ENCODE data around the gene GRIK4. TPM values are rescaled to one million over a fixed set of nuclear protein-coding genes. Genes with fewer than 3 reads are reported as not detected.

Gene GRIK4
- polyA plus RNA-seq, 1 of the 3 experiments (the other 2 are of a cell fraction): 0.03 TPM

- 52% methylated on average over 7 of the region's 7 CpGs for WGBS (ENCODE audit: low lambda C conversion rate)
- CTCF ChIA-PET: interaction anchor here (1.0 to 6.5 kb wide), 7 partner anchors 10 to 176 kb away, joined by 3 to 168 read pairs (median 19); partner anchors contain the start of gene GRIK4
Observed at GRCh38 chr11:120686516-120686915, 175.0 kb downstream of the GRIK4 start.

DNA sequence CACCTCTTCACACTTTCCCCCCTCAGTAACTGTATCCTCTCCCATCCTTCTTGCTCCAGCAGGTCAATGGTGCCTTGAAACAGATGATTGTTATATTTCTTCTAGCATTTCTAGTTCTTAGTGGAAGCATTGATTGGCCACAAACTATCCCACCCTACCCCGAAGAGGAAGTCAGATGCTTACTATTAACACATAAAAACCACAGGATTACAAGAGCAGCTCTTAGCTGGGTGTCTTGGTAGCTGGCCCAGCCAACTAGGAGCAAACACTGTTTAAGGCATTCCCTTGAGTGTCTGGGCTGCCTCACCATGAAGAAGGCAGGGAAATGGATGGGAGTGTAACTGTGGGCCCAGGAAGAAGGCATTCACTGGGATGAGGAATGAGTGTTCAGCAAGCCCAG is 176.6 kb downstream of the GRIK4 start:
- ChIA-PET POLR2A (no interaction called here), CTCF (no interaction called here)
- Histone ChIP-seq H3K9me2 (no peaks in the 10 kb centered on the region), H3K4me3 (ENCODE audit: low read depth in 2 of 2, low read length in 1 of 2) (no peak overlapping the region), H3K27ac (ENCODE audit: low read depth in 2 of 2, low read length in 1 of 2) (no peak overlapping the region), H3F3A (replicated peaks; ENCODE audit: insufficient read depth) (no peaks in the 10 kb centered on the region), H3K4me2 (no peak overlapping the region), H3K9ac (no peak overlapping the region), H3K36me3 (replicated peaks in 1 of 2; ENCODE audit: control insufficient read depth in 1 of 2, insufficient read depth in 2 of 2, low read length in 1 of 2) (no peaks in the 10 kb centered on the region), H3K4me1 (ENCODE audit: control insufficient read depth in 1 of 2, insufficient read depth in 2 of 2, low read depth in 1 of 2, low read length in 1 of 2) (no peaks in the 10 kb centered on the region; a peak in 1 of 4 replicates), H4K20me1 (ENCODE audit: insufficient read depth) (peaks cover 3% of the 10 kb centered on the region; the same call in 1 of the 2 replicates), H3K79me2 (ENCODE audit: insufficient read depth) (no peaks in the 10 kb centered on the region), H3K9me3 (no peaks in the 10 kb centered on the region), H2AFZ (ENCODE audit: low read depth) (no peak overlapping the region), H3K27me3 (ENCODE audit: insufficient read depth) (peaks cover 8% of the 10 kb centered on the region; the same call in 1 of the 2 replicates)
- WGBS (ENCODE audit: low lambda C conversion rate): 56% methylated on average over 1 of the region's 1 CpG
- no peak for DNase-seq
- TF ChIP-seq, protein P1, sequence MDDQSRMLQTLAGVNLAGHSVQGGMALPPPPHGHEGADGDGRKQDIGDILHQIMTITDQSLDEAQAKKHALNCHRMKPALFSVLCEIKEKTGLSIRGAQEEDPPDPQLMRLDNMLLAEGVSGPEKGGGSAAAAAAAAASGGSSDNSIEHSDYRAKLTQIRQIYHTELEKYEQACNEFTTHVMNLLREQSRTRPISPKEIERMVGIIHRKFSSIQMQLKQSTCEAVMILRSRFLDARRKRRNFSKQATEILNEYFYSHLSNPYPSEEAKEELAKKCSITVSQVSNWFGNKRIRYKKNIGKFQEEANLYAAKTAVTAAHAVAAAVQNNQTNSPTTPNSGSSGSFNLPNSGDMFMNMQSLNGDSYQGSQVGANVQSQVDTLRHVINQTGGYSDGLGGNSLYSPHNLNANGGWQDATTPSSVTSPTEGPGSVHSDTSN (IDR thresholded peaks at IDR 0.05): no peak
- TF ChIP-seq EZH2phosphoT487 (IDR thresholded peaks at IDR 0.05; ENCODE audit: borderline replicate concordance, low read depth): no peak
- no peak for TF ChIP-seq FOSL2 (IDR thresholded peaks at IDR 0.05; ENCODE audit: borderline replicate concordance, low read depth)
- no peak for TF ChIP-seq SIN3A (IDR thresholded peaks at IDR 0.05; ENCODE audit: borderline replicate concordance, low read depth, low read length)
- TF ChIP-seq GATA2 (CRISPR knock-in tag; IDR thresholded peaks at IDR 0.05): no peak
- TF ChIP-seq FOXJ3 (CRISPR knock-in tag; IDR thresholded peaks at IDR 0.05): no peak
- TF ChIP-seq TCF12 (IDR thresholded peaks at IDR 0.05): no peak
- TF ChIP-seq IRF3 (IDR thresholded peaks at IDR 0.05; ENCODE audit: low read depth, low read length): no peak
- no peak for TF ChIP-seq RFX5 (IDR thresholded peaks at IDR 0.05; ENCODE audit: low read length)
- TF ChIP-seq YY1 (IDR thresholded peaks at IDR 0.05; ENCODE audit: low read depth): no peak
- TF ChIP-seq JUND (IDR thresholded peaks at IDR 0.05): no peak

More at GRCh38 chr11:120686516-120686915, 175.0 kb downstream of the GRIK4 start:
- peaks cover 0 to 2% of the 10 kb centered on the region in 2 experiments; a peak in 1 of 4 replicates for H3K4me1 ChIP-seq (ENCODE audit: control insufficient read depth in 1 of 2, insufficient read depth in 2 of 2, low read depth in 1 of 2, low read length in 1 of 2)
- no peaks in the 10 kb centered on the region for H3K36me3 ChIP-seq (replicated peaks in 1 of 2; ENCODE audit: control insufficient read depth in 1 of 2, insufficient read depth in 2 of 2, low read length in 1 of 2)
- H3K9ac ChIP-seq: no peak overlapping the region
- H3K9me3 ChIP-seq: no peaks in the 10 kb centered on the region
- no peak for DNase-seq
- H3K27me3 ChIP-seq (ENCODE audit: insufficient read depth): peaks cover 8% of the 10 kb centered on the region; the same call in 1 of the 2 replicates
- TF ChIP-seq, protein P1 (IDR thresholded peaks at IDR 0.05): no peak
- no peak for TF ChIP-seq CTCF (IDR thresholded peaks at IDR 0.05)
- no peak for TF ChIP-seq TAF1 (IDR thresholded peaks at IDR 0.05; ENCODE audit: borderline replicate concordance, low read depth, low read length)
- TF ChIP-seq RXRA (IDR thresholded peaks at IDR 0.05; ENCODE audit: borderline replicate concordance, low read depth): no peak
- TF ChIP-seq SMC3 (IDR thresholded peaks at IDR 0.05; ENCODE audit: low read depth, low read length): no peak
- no peak for TF ChIP-seq CHD2 (IDR thresholded peaks at IDR 0.05; ENCODE audit: low read length, partially characterized antibody)
- TF ChIP-seq TEAD4 (IDR thresholded peaks at IDR 0.05; ENCODE audit: borderline replicate concordance, insufficient read depth): no peak
- TF ChIP-seq FOXJ3 (CRISPR knock-in tag; IDR thresholded peaks at IDR 0.05): no peak
- no peak for TF ChIP-seq IRF3 (IDR thresholded peaks at IDR 0.05; ENCODE audit: low read depth, low read length)
- no peak for TF ChIP-seq TCF12 (IDR thresholded peaks at IDR 0.05)
- no peak for TF ChIP-seq RFX5 (IDR thresholded peaks at IDR 0.05; ENCODE audit: low read length)
- POLR2A ChIA-PET: no interaction called here
- H3K9me2 ChIP-seq: no peaks in the 10 kb centered on the region
- no peak overlapping the region for H2AFZ ChIP-seq (ENCODE audit: low read depth)
- no peak overlapping the region for H3K4me3 ChIP-seq (ENCODE audit: low read depth in 2 of 2, low read length in 1 of 2)
- H3F3A ChIP-seq (replicated peaks; ENCODE audit: insufficient read depth): no peaks in the 10 kb centered on the region
- no peaks in the 10 kb centered on the region for H3K79me2 ChIP-seq (ENCODE audit: insufficient read depth)
- no peak overlapping the region for H3K4me2 ChIP-seq
- H3K27ac ChIP-seq (ENCODE audit: low read depth in 2 of 2, low read length in 1 of 2): no peak overlapping the region
- H4K20me1 ChIP-seq (ENCODE audit: insufficient read depth): peaks cover 3% of the 10 kb centered on the region; the same call in 1 of the 2 replicates

Measured in SK-N-SH (cell line).